GM12874 (cell line): Measurements from ENCODE around the gene TIGD7.

Experiments used
- TF ChIP-seq, protein P1 (sequence below): IDR thresholded peaks from 2 replicates; pipeline ENCODE4 v1.5.1; 2011; ENCODE audit warnings: low read depth, mild to moderate bottlenecking, control low read depth, low read length, moderate library complexity; ENCODE audit not compliant: insufficient read depth

Gene TIGD7

GRCh38 chr16:3295209-3295608 lies 10.0 kb downstream of the TIGD7 start:
- TF ChIP-seq, protein P1, sequence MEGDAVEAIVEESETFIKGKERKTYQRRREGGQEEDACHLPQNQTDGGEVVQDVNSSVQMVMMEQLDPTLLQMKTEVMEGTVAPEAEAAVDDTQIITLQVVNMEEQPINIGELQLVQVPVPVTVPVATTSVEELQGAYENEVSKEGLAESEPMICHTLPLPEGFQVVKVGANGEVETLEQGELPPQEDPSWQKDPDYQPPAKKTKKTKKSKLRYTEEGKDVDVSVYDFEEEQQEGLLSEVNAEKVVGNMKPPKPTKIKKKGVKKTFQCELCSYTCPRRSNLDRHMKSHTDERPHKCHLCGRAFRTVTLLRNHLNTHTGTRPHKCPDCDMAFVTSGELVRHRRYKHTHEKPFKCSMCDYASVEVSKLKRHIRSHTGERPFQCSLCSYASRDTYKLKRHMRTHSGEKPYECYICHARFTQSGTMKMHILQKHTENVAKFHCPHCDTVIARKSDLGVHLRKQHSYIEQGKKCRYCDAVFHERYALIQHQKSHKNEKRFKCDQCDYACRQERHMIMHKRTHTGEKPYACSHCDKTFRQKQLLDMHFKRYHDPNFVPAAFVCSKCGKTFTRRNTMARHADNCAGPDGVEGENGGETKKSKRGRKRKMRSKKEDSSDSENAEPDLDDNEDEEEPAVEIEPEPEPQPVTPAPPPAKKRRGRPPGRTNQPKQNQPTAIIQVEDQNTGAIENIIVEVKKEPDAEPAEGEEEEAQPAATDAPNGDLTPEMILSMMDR, result no peak

- TF ChIP-seq, protein P1, result no peak
Observed at GRCh38 chr16:3292604-3293003, 12.6 kb downstream of the TIGD7 start.

GRCh38 chr16:3289998-3290673 lies 15.1 kb downstream of the TIGD7 start:
- TF ChIP-seq, protein P1, result no peak

- TF ChIP-seq, protein P1, result no peak
Observed at GRCh38 chr16:3285131-3285530, 20.1 kb downstream of the TIGD7 start.

GRCh38 chr16:3283543-3284447 lies 21.4 kb downstream of the TIGD7 start:
- TF ChIP-seq, protein P1, result no peak

DNA sequence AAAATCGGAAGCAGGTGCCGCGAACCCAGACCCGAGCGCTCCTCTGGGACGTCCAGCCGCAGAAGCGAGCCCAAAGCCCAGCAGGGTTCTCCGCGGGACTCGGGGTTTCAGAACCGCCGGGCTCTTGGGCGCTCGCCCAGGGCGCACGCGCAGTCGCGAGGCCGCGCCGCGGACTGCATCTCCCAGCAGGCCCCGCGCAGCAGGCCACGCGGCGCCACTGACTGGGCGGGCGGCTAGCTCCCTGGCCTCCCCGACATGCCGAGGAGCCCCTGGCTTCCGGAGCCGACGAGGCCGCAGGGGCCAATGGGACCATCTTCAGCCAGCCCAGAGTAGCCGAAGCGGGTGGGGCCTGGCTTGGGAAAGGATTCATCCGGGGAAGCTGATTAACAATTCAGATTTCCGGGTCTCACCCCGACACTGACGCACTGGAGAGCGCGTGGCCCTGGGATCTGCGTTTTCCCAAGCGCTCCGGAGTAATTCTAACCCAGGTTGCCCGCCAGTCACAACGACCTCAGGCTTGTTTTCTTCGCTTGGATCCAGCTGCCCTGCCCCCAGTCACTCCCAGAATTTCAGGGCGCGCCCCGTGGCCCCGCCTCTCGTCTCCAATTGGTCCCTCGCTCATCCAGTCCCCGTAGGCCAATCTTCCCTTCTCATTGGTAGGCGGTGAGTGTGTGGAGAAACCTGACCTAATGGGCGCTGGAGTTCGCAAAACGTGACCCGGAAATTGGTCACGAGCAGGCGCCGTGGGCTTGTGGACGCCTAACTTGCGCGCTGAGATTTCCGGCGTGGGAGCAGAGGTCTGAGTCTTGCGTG lies 22.3 kb downstream of the TIGD7 start, which contains the start of gene ZNF263:
TSS of gene ZNF263 (plus strand) at position 762 of the 813 bp plus-strand sequence. CDS start 328 bp downstream, outside the sequence.
- TF ChIP-seq, protein P1, result no peak

- TF ChIP-seq, protein P1, result no peak
Observed at GRCh38 chr16:3282103-3282729, 23.0 kb downstream of the TIGD7 start.
